ENCODE data around the gene RAP1GAP2.
A peak's percentile ranks its signal among the peaks of the same experiment; 100 is the strongest.
"Not testable (repeated sequence)": the region's sequence is repeated elsewhere in the genome, so short reads cannot be mapped to it uniquely, and the experiment has no call there.

RAP1GAP2 gene

GRCh38 chr17:2796164-2797125, at the start of gene RAP1GAP2:
RAP1GAP2 (plus strand) TSS chr17:2796438; CDS start chr17:2796528, 90 bp downstream.
- ATAC-seq = peak; percentile 81 to 91

DNA sequence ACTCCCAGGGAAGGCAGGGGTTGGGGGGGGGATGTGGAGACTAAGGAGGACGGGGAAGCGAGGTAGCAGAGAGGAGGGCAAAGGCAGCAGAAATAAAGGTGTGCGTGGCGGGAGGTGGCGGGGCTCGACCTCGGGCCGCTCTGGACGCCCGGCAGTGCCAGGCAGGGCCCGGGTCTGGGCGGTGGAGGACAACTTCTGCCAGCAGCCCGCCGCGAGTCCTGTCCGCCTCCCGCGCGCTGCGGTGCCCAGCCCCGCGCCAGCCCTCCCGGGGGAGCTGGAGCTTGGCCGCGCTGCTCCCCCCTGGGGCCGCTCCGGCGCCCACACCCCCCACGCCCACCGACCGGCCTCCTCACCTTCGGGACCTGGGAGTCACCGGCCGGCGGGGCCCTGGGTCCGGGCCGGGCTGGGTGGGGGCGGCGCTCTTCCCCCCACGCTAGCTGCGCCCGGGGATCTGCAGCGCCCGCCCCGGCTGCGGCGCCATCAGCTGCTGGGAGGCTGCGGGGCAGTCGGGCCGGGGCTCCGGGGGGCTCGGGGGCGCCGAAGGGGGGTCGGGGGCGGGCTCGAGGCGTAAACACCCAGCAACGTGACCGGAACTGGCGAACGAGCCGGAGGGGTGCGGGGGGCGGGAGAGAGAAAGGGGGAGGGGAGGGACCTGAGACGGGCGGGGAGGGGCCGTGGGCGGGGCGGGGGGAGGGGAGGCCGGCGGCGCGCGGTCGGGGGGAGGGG, 47.0 kb upstream of the RAP1GAP2 start, which contains the start of gene CCDC92B:
CCDC92B (minus strand) TSS at position 595 of the 726 bp plus-strand sequence. CDS start 14,507 bp downstream, outside the sequence.
- no peak for ATAC-seq

GRCh38 chr17:2749784-2750181, 46.5 kb upstream of the RAP1GAP2 start:
- peak; percentile 89 to 91 for ATAC-seq

DNA sequence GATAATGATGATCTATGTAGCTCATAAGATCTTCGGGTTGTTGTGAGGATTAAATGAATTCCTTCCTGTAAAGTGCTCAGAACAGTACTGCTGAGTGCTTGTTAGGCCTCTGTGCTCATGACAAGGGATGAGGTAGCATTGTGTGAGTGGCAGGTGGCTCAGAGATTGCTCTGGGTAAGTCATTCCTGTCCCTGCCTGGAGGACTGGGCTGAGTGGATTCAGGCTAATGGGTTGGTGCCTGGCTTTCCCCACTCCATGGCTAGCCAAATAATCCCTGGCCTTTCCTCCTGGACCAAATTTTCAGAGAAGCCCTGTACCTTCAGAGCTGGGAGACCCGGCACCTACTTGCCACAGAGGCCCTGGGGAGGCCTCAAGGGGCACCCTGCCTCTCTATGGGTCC, 45.5 kb upstream of the RAP1GAP2 start:
- no peak for ATAC-seq

DNA sequence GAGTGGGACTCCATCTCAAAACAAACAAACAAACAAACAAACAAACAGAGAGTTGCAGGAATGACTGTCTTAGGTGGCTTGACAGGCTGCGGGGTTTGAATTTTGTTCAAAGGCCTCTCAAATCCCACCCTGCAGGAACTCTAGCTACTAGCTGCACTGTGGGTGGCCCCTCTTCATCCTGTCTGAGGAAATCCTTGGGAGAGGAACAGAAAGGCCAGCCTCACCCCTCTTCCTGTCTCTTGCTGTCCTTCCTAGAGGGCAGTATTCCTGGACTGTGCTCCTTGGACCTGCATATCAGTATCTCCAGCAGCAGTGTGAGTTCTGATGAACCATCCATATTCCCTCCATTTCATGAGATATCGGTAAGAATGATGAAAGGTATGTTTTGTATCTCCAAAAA, 44.7 kb upstream of the RAP1GAP2 start:
- ATAC-seq = no peak

DNA sequence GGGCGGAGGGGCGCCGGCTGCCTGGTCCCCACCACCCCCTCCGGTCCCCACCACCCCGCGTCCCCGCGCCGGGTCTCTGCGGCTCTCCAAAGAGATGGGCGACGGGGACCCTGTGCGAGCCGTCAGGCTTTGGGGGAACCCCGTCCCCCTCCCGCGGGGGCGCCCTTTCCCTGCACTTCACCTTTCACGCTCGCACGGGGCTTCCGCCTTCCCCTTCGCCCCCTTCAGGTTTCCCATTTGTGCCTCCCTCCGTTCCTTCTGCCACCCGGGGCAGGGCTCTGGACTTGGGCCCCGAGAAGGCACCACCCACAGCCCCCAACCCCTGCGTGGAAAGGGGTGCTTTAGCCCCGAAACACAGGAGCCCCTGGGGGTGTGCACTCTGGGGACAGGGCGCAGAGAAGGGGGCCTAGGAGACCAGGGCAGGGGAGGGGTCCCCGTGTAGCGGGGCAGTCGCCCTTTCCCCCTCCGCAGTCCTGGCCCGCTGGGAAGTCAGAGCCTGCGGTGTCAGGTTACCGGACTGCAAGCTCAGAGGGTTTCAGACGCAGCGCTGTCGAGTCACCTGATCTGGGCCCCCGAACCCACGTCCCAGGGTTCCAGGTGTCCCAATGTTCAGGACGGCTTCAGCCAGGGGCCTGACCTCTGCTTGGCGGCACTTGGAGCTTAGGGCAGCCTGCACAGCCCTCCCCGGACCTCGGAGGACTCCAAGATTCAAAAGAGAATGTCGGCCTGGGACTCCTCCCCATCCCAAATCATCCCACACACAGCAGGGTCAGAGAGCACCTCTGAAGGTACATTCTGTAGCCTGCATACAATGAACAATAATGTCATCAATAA, 40.1 kb upstream of the RAP1GAP2 start:
- no peak for ATAC-seq

- no peak for ATAC-seq
These were observed 37.4 kb upstream of the RAP1GAP2 start for GRCh38 chr17:2758870-2759269.

GRCh38 chr17:2770129-2770528, 26.1 kb upstream of the RAP1GAP2 start:
- ATAC-seq = no peak

DNA sequence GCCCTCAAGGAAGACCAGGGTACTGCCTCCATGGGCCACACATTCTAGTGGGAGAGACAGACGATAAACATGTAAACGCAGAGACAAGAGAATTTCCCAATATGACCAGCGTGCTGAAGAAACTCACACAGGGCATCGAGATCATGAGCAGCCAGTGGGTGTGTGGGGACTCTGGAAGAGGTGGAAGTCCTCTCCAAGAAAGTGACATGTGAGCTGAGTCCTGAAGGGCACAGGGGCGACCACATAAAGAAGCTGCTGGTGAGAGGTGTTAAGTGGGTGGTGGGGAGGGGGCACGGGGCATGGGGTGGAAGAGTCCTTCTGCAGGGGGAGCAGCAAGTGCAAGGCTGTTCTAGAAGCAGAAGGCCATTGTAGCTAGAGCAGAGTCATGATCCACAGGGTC, 21.0 kb upstream of the RAP1GAP2 start:
- ATAC-seq = no peak

- peak in 1 of 2 donors; percentile 38 for ATAC-seq
These were observed 19.5 kb upstream of the RAP1GAP2 start for GRCh38 chr17:2776589-2777241.

- no peak for ATAC-seq
These were observed 18.9 kb upstream of the RAP1GAP2 start for GRCh38 chr17:2777242-2777867.

DNA sequence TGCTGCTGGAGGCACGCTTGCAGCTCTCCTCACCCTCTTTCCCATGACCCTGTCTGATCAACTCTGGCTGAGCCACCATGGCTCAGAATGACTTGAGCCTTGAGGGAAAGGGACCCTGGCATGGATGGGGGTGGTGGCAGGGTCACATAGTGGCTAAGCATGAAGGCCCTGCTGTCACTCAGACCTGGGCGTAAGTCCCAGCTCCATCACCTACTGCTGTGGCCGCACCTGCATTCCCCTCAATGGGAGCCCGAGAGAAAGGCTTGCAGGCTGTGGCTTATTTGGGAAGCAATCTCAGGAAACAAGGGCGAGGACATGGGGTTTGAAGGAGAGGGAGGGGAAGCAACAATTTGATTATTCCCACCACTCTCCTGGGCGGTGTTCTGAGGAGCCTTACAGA, 17.7 kb upstream of the RAP1GAP2 start:
- ATAC-seq = no peak

- no peak for ATAC-seq
These were observed 16.7 kb upstream of the RAP1GAP2 start for GRCh38 chr17:2779545-2779944.

DNA sequence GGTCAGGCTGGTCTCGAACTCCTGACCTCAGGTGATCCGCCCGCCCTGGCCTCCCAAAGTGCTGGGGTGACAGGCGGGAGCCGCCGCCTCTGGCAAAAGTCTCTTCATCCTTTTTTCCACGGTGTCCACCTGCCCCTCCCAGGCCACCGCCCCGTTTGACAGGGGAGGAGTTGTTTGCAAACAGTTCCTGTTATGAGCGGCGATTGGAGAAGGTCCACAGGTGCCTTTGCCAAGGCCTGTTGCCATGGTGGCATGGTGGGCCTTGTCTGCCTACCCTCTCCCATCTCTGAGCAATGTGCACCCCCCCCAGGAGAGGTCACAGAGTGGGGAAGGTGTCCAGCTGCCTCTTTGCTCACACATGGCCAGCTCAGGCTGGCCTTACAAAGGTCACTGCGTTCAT, 16.0 kb upstream of the RAP1GAP2 start:
- ATAC-seq = no peak

- no peak for ATAC-seq
These were observed 15.2 kb upstream of the RAP1GAP2 start for GRCh38 chr17:2780931-2781454.

DNA sequence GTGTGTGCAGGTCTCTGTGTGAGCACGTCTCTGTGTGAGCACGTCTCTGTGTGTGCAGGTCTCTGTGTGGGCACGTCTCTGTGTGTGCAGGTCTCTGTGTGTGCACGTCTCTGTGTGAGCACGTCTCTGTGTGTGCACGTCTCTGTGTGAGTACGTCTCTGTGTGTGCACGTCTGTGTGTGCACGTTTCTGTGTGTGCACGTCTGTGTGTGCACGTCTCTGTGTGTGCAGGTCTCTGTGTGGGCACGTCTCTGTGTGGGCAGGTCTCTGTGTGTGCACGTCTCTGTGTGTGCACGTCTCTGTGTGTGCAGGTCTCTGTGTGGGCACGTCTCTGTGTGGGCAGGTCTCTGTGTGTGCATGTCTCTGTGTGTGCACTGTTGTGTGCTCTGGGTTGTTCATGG, 14.6 kb upstream of the RAP1GAP2 start:
- not testable (repeated sequence) for ATAC-seq

GRCh38 chr17:2782055-2782454, 14.2 kb upstream of the RAP1GAP2 start:
- ATAC-seq = no peak

GRCh38 chr17:2783310-2784030, 12.8 kb upstream of the RAP1GAP2 start:
- no peak for ATAC-seq

DNA sequence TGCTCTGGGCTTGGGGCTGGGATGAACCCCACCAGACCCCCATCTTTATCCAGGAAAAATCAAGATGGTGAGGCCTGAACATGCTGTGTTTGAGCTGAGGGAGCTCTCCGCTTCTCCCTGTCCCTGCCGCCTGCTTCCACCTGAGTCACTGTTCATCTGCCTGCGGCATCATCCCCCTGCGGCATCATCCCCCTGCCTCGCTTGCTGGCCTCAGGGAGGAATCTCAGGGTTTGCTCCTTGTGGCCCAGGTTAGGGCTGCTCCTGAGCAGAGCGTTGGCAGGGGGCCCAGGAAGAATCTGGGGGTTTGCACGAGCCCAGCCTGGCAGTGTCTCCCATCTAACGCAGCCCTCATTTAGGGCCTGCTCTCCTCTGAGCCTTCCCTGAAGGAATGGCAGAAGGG, 11.4 kb upstream of the RAP1GAP2 start:
- no peak for ATAC-seq

GRCh38 chr17:2785376-2785775, 10.9 kb upstream of the RAP1GAP2 start:
- not testable (repeated sequence) for ATAC-seq
